ENCODE data around the gene TNF. TPM values are rescaled to one million over a fixed set of nuclear protein-coding genes. Genes with fewer than 3 reads are reported as not detected.
"Not testable (repeated sequence)": the region's sequence is repeated elsewhere in the genome, so short reads cannot be mapped to it uniquely, and the experiment has no call there.

The TNF gene
- total RNA-seq, 1 donor from 2014 or later, result 0.51 TPM

- intact Hi-C loops (cut with DNase I), result loop anchor here (2.0 kb wide), 3 partner anchors 18 to 34 kb away; partner anchors contain the start of genes ATP6V1G2 and NFKBIL1
- peak; percentile 98 for ATAC-seq
These were observed 5.6 kb downstream of the TNF start for GRCh38 chr6:31580807-31581433.

GRCh38 chr6:31581434-31582229 lies 6.3 kb downstream of the TNF start:
- ATAC-seq (peak; percentile 30), DNase-seq (ENCODE audit: missing footprints) (no peak)
- intact Hi-C loops (cut with DNase I), result loop anchor here (2.0 kb wide), 3 partner anchors 17 to 35 kb away; partner anchors contain the start of genes ATP6V1G2 and NFKBIL1

More at GRCh38 chr6:31580807-31581433, 5.6 kb downstream of the TNF start:
- peak; percentile 96 for DNase-seq (ENCODE audit: missing footprints)

GRCh38 chr6:31582230-31582643 lies 6.9 kb downstream of the TNF start, which contains the start of gene LTB:
Gene LTB, minus strand, starts transcription at chr6:31582424. Its CDS starts 7 bp downstream, at chr6:31582417.
- intact Hi-C loops (cut with DNase I), result no loop called here
- no peak for DNase-seq (ENCODE audit: missing footprints)
- no peak for ATAC-seq

- DNase-seq (ENCODE audit: missing footprints), result no peak
- no peak for ATAC-seq
- intact Hi-C loops (cut with DNase I), result no loop called here
These were observed 10.1 kb downstream of the TNF start for GRCh38 chr6:31585491-31585890.

- intact Hi-C loops (cut with DNase I), result no loop called here
- no peak for DNase-seq (ENCODE audit: missing footprints)
- peak; percentile 32 for ATAC-seq
These were observed 10.6 kb downstream of the TNF start, which contains the start of gene LST1 for GRCh38 chr6:31586008-31586407. Gene LST1, plus strand, starts transcription at chr6:31586277. Its CDS starts 1,023 bp downstream, at chr6:31587300.

- ATAC-seq (peak; percentile 68), DNase-seq (ENCODE audit: missing footprints) (no peak)
- intact Hi-C loops (cut with DNase I), result no loop called here
These were observed 11.4 kb downstream of the TNF start for GRCh38 chr6:31586599-31587281.

GRCh38 chr6:31587791-31588777 lies 12.7 kb downstream of the TNF start:
- DNase-seq (ENCODE audit: missing footprints) (no peak), ATAC-seq (no peak)
- intact Hi-C loops (cut with DNase I), result no loop called here

- ATAC-seq, result no peak
- intact Hi-C loops (cut with DNase I), result no loop called here
These were observed 13.7 kb downstream of the TNF start for GRCh38 chr6:31588871-31589650.

GRCh38 chr6:31590691-31591090 lies 15.3 kb downstream of the TNF start:
- ATAC-seq; DNase-seq (ENCODE audit: missing footprints); intact Hi-C loops (cut with DNase I): not testable (repeated sequence)

More at GRCh38 chr6:31588871-31589650, 13.7 kb downstream of the TNF start:
- DNase-seq (ENCODE audit: missing footprints), result no peak

- ATAC-seq (no peak), DNase-seq (ENCODE audit: missing footprints) (no peak)
- intact Hi-C loops (cut with DNase I), result no loop called here
These were observed 17.0 kb downstream of the TNF start for GRCh38 chr6:31592396-31592771.

- peak; percentile 47 for ATAC-seq
- intact Hi-C loops (cut with DNase I), result loop anchor here (5.0 kb wide), 1 partner anchor 100 kb away; the partner anchor contains the start of gene MICB
- no peak for DNase-seq (ENCODE audit: missing footprints)
These were observed 21.6 kb downstream of the TNF start for GRCh38 chr6:31597006-31597405.

- no peak for ATAC-seq
These were observed 32.0 kb downstream of the TNF start for GRCh38 chr6:31607317-31607716.

GRCh38 chr6:31609519-31610406 lies 34.4 kb downstream of the TNF start:
- ATAC-seq (no peak), DNase-seq (ENCODE audit: missing footprints) (no peak)
- intact Hi-C loops (cut with DNase I), result no loop called here

More at GRCh38 chr6:31607317-31607716, 32.0 kb downstream of the TNF start:
- DNase-seq (ENCODE audit: missing footprints), result no peak
- intact Hi-C loops (cut with DNase I), result no loop called here

GRCh38 chr6:31610968-31611367 lies 35.6 kb downstream of the TNF start:
- DNase-seq (ENCODE audit: missing footprints), result no peak

GRCh38 chr6:31614075-31614619 lies 38.8 kb downstream of the TNF start:
- peak; percentile 78 for DNase-seq (ENCODE audit: missing footprints)
- intact Hi-C loops (cut with DNase I), result no loop called here
- ATAC-seq, result no peak

More at GRCh38 chr6:31610968-31611367, 35.6 kb downstream of the TNF start:
- intact Hi-C loops (cut with DNase I), result no loop called here
- no peak for ATAC-seq
